Stimulated activated CD4-positive, alpha-beta T cell treated with anti-CD3 and anti-CD28 coated beads, Interleukin-1b, Interleukin-23, amount 100 ng/mL, for 4 hours (primary cell): ENCODE results near the gene MYH7B.

Experiments
- DNase-seq, 2 donors: peaks; one replicate each; pipeline ENCODE4 v3.0.0-alpha.2; 2020; ENCODE audit warnings: low read depth in 2 of 2

MYH7B gene

DNA sequence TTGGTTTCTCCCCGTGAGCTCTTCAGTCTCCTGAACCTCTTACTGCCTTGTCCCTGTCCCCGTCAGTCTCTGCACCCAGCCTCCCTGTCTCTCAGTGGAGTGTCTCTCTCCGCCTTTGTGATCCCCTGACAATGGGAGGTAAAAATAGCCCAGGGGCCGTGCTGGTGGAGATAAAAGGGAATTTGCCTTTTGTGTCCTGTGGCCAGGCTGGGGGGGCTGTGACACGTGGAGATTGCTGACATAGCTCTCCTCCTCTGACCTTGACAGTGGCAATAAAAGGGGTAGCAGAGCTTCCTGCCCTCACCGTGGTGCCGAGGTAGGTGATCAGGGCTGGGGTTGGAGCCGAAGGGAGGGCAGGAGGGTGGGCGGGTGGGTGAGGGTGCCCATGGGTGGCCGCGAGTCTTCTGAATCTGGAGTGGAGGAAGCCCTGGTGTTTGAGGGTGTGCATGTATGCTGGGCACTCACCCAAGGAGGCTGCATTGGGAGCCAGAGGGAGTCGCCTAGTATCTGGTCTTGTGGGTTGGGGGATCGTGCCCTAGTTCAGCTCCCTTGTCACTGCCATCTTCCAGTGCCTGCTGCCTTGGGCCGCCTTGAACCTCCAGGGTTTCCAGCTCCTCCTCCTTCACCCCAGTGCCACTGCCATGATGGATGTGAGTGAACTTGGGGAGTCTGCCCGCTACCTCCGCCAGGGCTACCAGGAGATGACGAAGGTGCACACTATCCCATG, 21.9 kb downstream of the MYH7B start:
- DNase-seq = no peak

DNA sequence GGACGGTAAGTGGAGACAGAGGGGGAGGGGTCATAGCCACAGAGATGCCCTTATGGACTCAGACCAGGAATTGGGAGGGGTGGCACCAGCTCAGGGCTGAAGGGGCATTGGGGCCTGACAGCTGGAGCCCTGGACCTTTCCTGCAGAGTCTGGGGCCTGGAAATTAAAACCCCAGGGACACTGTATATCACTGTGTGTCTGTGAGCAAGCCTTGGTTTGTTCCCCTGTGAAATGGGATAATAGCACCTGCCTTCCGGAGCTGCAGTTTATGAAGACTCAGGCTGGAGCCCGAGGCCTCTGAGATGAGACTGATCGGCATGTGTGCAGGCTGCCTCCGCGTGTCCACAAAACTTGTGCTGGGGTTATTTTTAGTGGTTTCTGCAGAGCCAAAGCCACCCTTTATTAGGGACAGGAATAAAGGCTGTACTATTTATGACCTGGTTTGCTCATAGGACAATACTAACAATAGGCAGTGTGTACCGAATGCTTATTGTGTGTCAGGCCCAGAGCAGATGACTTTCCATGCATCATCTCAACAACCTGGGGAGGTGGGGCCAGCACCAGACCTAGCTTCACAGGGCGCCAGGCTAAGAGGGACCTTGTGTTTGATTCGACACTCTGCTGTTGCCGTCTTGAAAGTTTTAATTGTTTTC, 22.6 kb downstream of the MYH7B start:
- no peak for DNase-seq

DNA sequence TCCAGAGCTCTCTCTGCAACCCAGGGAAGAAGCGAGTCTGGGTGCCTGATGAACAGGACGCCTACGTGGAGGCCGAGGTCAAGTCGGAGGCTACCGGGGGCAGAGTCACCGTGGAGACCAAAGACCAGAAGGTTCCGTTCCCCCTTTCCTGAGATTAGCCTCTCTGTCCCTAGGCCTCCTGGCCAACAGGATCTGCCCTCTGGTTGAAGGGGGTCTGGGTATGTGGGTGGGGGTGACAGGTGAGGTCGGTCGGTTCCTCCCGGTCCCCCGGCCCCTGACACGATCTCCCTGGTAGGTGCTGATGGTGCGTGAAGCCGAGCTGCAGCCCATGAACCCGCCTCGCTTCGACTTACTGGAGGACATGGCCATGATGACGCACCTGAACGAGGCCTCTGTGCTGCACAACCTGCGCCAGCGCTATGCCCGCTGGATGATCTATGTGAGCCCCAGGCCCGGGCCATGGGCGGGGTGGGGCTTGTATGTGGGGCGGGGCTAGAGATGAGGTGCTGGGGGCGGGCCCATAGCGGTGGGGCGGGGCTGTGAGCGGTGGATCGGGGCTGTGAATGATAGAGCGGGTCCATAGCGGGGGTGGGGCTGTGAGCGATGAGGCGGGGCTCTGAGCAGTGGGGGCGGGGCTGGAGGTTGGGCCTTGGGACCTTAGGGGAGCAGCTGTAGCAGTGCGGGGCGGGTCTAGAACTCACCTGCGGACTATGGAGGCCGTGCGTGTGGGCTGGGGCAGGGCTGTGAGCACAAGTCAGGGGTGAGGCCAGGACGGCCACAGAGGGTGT, 23.9 kb downstream of the MYH7B start:
- DNase-seq = no peak

GRCh38 chr20:34980543-34981233, 25.0 kb downstream of the MYH7B start:
- DNase-seq = no peak

- DNase-seq = no peak
Measured at GRCh38 chr20:34982270-34983088, 26.8 kb downstream of the MYH7B start.

GRCh38 chr20:34983089-34983820, 27.6 kb downstream of the MYH7B start:
- no peak for DNase-seq

DNA sequence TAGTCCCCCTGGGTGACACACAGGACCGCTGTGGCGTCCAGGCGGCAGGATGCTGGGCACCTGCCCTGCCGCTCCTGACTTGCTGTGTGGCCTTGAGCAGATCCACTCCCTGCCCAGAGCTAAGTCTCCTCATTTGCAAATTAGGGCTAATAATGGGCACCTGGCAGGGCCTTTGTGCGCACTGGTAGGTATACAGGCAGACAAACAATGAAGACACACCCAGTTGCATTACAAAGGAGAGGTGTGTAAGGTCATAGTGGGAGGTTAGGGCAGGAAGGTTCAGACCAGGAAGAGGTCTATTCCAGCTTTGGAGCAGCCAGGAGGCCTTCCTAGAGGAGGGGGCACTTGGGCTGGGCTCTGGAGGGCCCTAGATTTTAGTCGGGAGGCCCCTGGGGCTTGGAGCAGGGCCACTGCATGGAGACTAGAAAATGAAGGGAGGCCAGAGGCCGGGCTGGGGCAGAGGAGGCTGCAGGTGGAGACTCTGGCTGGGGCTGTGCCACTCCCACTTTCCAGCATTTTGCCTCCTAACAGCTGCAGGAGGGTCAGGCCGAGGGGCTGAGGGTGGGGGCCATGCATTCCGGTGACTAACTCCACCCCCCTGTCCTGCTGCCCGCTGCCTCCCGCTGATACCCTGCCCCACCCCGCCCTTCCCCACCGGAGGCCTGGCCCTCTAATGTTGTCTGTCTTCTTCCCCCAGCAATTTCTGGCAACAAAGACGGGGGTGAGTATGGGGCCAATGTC, 28.5 kb downstream of the MYH7B start:
- DNase-seq = no peak

GRCh38 chr20:34984756-34985261, 29.1 kb downstream of the MYH7B start:
- DNase-seq = no peak

GRCh38 chr20:34985461-34986310, 30.0 kb downstream of the MYH7B start:
- DNase-seq = no peak

DNA sequence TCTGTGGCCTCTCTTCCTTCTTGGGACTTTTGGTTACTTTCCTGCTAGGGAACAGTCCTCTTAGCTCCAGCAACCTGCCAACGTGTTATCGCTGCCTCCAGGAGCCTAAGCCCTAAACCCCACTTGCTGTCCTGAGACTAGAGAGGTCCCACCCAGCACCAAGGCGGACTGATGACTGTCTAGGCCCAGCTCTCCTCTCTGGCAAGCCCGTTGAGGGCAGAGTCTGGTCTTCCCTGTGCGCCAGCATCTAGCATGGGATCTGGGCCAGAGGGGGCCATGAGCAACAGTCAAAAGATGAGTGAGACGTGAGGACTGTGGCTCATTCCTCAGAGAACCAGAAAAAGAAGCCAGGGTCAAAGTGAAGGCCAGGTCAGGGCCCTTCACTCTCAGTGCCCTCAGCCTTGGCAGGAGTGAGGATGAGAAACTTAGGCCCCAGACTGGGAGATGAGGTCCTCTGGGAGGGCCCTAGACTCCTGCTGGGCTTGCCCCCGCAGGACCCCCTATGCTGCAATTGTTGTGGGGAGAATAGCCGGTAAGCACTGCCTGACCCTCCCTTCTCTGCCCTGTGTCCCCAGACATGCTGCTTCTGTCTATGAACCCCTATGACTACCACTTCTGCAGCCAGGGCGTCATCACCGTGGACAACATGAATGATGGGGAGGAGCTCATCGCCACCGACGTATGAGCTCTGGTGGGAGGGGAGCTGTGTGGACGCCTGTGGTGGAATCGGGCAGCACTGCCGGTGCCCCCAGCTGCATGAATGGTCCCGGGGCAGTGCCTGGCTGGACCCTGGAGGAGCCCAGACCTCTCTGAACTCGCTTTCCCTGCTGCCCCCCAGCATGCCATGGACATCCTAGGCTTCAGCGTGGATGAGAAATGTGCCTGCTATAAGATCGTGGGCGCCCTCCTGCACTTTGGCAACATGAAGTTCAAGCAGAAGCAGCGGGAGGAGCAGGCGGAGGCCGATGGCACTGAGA, 30.9 kb downstream of the MYH7B start:
- no peak for DNase-seq

DNA sequence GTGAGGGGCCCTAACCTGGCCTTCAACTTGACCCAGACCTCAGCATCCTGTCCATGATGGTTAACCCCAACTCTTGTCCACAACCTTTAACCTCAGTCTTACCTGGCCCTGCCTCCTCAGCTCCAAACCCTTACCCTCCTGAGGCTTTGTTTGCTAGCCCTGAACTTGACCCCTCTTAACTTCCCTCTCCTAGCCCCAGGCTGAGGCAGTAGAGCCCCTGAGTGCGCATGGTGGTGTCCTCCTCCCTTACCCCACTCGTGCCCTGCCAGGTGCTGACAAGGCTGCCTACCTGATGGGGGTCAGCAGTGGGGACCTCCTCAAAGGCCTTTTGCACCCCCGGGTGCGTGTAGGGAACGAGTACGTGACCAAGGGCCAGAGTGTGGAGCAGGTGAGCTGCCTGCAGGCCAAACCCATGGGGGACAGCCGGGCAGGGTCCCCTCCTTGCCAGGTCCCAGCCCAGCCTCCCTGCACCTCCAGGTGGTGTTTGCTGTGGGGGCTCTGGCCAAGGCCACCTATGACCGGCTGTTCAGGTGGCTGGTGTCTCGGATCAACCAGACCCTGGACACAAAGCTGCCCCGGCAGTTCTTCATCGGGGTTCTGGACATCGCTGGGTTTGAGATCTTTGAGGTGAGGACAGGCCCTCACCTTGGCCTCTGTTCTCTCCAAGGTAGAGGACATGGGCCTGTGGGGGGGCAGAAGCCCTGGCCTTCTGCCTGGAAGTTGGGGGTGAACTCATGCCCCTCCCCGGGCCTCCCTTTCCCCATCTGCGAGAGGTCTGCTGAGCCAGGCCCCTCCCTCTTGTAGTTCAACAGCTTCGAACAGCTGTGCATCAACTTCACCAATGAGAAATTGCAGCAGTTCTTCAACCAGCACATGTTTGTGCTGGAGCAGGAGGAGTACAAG, 31.9 kb downstream of the MYH7B start:
- no peak for DNase-seq

DNA sequence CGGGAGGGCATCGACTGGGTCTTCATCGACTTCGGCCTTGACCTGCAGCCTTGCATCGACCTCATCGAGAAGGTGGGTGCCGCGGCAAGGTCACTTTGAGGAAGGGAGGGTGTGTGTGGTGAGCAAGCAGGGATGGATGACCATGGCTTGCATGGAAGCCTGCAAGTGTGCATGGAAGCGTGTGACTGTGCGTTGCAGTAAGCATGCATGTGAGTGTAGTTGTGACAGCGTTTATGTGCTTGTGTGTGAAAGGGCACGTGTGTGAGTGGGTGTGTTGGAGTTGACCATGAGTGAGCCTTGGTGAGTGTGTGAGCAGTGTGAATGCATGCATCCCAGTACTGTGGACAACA, 32.5 kb downstream of the MYH7B start:
- DNase-seq = no peak

DNA sequence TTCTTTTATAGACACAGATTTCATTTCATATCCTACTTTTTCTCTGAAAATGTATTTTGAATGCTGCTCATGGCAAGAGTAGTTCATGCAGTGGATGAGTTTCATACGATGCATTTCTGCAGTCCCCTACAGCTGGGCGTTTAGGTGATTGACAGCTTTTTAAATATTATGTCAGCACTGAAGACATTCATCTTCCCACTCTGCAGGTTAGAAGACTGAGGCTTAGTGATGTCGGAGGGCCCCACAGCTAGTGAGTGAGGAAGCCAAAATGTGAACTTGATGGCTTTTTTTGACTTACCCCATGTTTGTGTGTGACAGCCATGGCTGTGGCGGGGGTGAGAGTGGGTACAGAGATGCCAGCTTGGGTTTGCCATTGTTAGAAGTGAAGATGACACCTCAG, 33.5 kb downstream of the MYH7B start:
- no peak for DNase-seq

DNA sequence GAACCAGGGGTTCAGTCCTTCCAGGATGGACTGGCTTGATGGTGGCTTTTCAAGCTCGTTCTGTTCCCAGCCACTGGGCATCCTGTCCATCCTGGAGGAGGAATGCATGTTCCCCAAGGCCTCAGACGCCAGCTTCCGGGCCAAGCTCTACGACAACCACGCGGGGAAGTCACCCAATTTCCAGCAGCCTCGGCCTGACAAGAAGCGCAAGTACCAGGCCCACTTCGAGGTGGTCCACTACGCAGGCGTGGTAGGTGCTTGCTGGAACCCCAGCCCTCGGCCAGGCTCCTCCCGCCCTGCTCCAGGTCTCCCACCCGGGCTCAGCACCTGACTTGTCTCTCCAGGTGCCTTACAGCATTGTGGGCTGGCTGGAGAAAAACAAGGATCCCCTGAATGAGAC, 34.0 kb downstream of the MYH7B start:
- DNase-seq = no peak

- no peak for DNase-seq
Measured at GRCh38 chr20:34990231-34990630, 34.6 kb downstream of the MYH7B start.

GRCh38 chr20:34990661-34991214, 35.1 kb downstream of the MYH7B start:
- no peak for DNase-seq
